ENCODE measurements around the gene HOMER2. TPM values are rescaled to one million over a fixed set of nuclear protein-coding genes. Genes with fewer than 3 reads are reported as not detected.

HOMER2 gene
- polyA plus RNA-seq, 3 donors = 0.92 to 2.4 (median 1.6) TPM

DNA sequence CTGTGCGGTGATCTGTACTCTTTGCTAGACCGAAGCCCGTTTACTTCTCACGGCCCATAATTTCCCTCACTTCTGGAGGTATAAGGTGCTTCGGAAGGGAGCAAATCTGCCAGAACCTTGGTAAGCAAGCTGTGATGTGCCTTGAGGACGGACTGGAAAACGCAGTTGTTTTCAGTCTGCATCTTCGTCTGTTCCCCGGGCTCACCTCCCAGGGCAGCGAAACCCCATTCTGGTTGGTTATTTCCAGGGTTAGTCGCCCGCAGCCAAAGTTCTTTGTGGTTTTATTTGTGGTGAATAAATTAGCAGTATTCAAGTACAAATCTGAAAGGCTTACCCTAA, 33.9 kb upstream of the HOMER2 start:
- H3K27ac Mint-ChIP-seq = peak overlapping the region; percentile 86 to 96 (median 90)
- intact Hi-C loops (cut with micrococcal nuclease) = loop anchor here (5.0 kb wide), 2 partner anchors 134 to 179 kb away; partner anchors contain the start of genes FSD2 (in 1 of the 2) and WHAMM (in 1 of the 2)
- peaks cover 29 to 36% of the 10 kb centered on the region in 2 donors for H3K36me3 Mint-ChIP-seq
- TF ChIP-seq, protein P1, sequence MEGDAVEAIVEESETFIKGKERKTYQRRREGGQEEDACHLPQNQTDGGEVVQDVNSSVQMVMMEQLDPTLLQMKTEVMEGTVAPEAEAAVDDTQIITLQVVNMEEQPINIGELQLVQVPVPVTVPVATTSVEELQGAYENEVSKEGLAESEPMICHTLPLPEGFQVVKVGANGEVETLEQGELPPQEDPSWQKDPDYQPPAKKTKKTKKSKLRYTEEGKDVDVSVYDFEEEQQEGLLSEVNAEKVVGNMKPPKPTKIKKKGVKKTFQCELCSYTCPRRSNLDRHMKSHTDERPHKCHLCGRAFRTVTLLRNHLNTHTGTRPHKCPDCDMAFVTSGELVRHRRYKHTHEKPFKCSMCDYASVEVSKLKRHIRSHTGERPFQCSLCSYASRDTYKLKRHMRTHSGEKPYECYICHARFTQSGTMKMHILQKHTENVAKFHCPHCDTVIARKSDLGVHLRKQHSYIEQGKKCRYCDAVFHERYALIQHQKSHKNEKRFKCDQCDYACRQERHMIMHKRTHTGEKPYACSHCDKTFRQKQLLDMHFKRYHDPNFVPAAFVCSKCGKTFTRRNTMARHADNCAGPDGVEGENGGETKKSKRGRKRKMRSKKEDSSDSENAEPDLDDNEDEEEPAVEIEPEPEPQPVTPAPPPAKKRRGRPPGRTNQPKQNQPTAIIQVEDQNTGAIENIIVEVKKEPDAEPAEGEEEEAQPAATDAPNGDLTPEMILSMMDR (IDR thresholded peaks at IDR 0.05) = no peak
- 0% methylated on average over 6 of the region's 12 CpGs for WGBS (ENCODE audit: insufficient coverage)
- no peaks in the 10 kb centered on the region for H3K27me3 Mint-ChIP-seq (ENCODE audit: low read depth in 3 of 3)
- Histone ChIP-seq H3K27me3 (ENCODE audit: control insufficient read depth in 2 of 2, insufficient read depth in 2 of 2, low read length in 2 of 2) (no peaks in the 10 kb centered on the region), H3K79me2 (ENCODE audit: insufficient read depth, low read length) (peaks cover 16% of the 10 kb centered on the region), H2AFZ (ENCODE audit: insufficient read depth, low read depth, low read length, poor library complexity, severe bottlenecking) (peak overlapping the region; percentile 98), H3K4me3 (replicated peaks in 1 of 3; ENCODE audit: low read depth in 2 of 3, low read length in 3 of 3) (peak overlapping the region; percentile 66 to 84 (median 80)), H3K4me2 (replicated peaks; ENCODE audit: extremely low read depth, low read length, poor library complexity, severe bottlenecking) (peak overlapping the region; percentile 89), H3K27ac (ENCODE audit: low read depth in 1 of 2, low read length in 2 of 2) (peak overlapping the region; percentile 46 to 82), H3K9ac (ENCODE audit: insufficient read depth, low read length, poor library complexity, severe bottlenecking) (peak overlapping the region; percentile 79), H3K9me3 (replicated peaks in 1 of 2; ENCODE audit: control insufficient read depth in 1 of 2, insufficient read depth in 1 of 2, low read length in 2 of 2) (no peaks in the 10 kb centered on the region), H4K20me1 (ENCODE audit: insufficient read depth, low read length) (peaks cover under 1% of the 10 kb centered on the region), H3K36me3 (replicated peaks in 1 of 2; ENCODE audit: control insufficient read depth in 1 of 2, insufficient read depth in 2 of 2, low read length in 2 of 2) (peaks cover 28 to 30% of the 10 kb centered on the region in 2 donors), H3K4me1 (ENCODE audit: control insufficient read depth in 1 of 2, insufficient read depth in 2 of 2, low read length in 2 of 2) (peaks cover 15 to 18% of the 10 kb centered on the region in 2 donors)
- peak overlapping the region; percentile 97 to 98 for H3K4me3 Mint-ChIP-seq
- no peak for DNase-seq
- H3K9me3 Mint-ChIP-seq = peaks cover 0 to 2% (median 0%) of the 10 kb centered on the region in 7 donors
- H3K4me1 Mint-ChIP-seq = peaks cover 19% of the 10 kb centered on the region

GRCh38 chr15:82985688-82986441, 33.3 kb upstream of the HOMER2 start, which contains the start of gene RAMAC:
Gene RAMAC (plus strand): TSS chr15:82986210. CDS start chr15:82989019, 2,809 bp downstream.
- peaks cover 28 to 32% of the 10 kb centered on the region in 2 donors for H3K36me3 Mint-ChIP-seq

More at GRCh38 chr15:82985688-82986441, 33.3 kb upstream of the HOMER2 start, which contains the start of gene RAMAC:
- Histone ChIP-seq H3K9me3 (replicated peaks in 1 of 2; ENCODE audit: control insufficient read depth in 1 of 2, insufficient read depth in 1 of 2, low read length in 2 of 2) (no peaks in the 10 kb centered on the region), H3K4me1 (ENCODE audit: control insufficient read depth in 1 of 2, insufficient read depth in 2 of 2, low read length in 2 of 2) (peaks cover 15 to 18% of the 10 kb centered on the region in 2 donors), H3K36me3 (replicated peaks in 1 of 2; ENCODE audit: control insufficient read depth in 1 of 2, insufficient read depth in 2 of 2, low read length in 2 of 2) (peaks cover 26 to 28% of the 10 kb centered on the region in 2 donors), H3K27ac (ENCODE audit: low read depth in 1 of 2, low read length in 2 of 2) (peak within 1 kb of the TSS; percentile 46 to 82), H3K79me2 (ENCODE audit: insufficient read depth, low read length) (peaks cover 16% of the 10 kb centered on the region), H3K4me3 (replicated peaks in 1 of 3; ENCODE audit: low read depth in 2 of 3, low read length in 3 of 3) (peak within 1 kb of the TSS; percentile 66 to 84 (median 80)), H4K20me1 (ENCODE audit: insufficient read depth, low read length) (no peaks in the 10 kb centered on the region), H2AFZ (ENCODE audit: insufficient read depth, low read depth, low read length, poor library complexity, severe bottlenecking) (peak within 1 kb of the TSS; percentile 98), H3K9ac (ENCODE audit: insufficient read depth, low read length, poor library complexity, severe bottlenecking) (peak within 1 kb of the TSS; percentile 79), H3K4me2 (replicated peaks; ENCODE audit: extremely low read depth, low read length, poor library complexity, severe bottlenecking) (peak within 1 kb of the TSS; percentile 89), H3K27me3 (ENCODE audit: control insufficient read depth in 2 of 2, insufficient read depth in 2 of 2, low read length in 2 of 2) (no peaks in the 10 kb centered on the region)
- Mint-ChIP-seq H3K4me3 (peak within 1 kb of the TSS; percentile 97 to 98), H3K27ac (peak within 1 kb of the TSS; percentile 86 to 96 (median 90)), H3K27me3 (ENCODE audit: low read depth in 3 of 3) (no peaks in the 10 kb centered on the region), H3K9me3 (peaks cover 0 to 2% (median 0%) of the 10 kb centered on the region in 7 donors), H3K4me1 (peaks cover 19% of the 10 kb centered on the region)
- intact Hi-C loops (cut with micrococcal nuclease) = loop anchor here (5.0 kb wide), 2 partner anchors 134 to 179 kb away; partner anchors contain the start of genes FSD2 (in 1 of the 2) and WHAMM (in 1 of the 2)
- peak; percentile 93 to 96 (median 95) for DNase-seq
- TF ChIP-seq, protein P1 (IDR thresholded peaks at IDR 0.05) = no peak
- WGBS (ENCODE audit: insufficient coverage) = under 1% methylated on average over 34 of the region's 45 CpGs

Measured in CD14-positive monocyte (primary cell).